Stimulated activated CD4-positive, alpha-beta T cell treated with anti-CD3 and anti-CD28 coated beads, Interleukin-4, amount 100 ng/mL, for 4 hours (primary cell): ENCODE results near the gene AGPAT1.
A peak's percentile ranks its signal among the peaks of the same experiment; 100 is the strongest.
"Not testable (repeated sequence)": the region's sequence is repeated elsewhere in the genome, so short reads cannot be mapped to it uniquely, and the experiment has no call there.

Experiments used
- DNase-seq, 2 experiments: peaks; one replicate each; pipeline ENCODE4 v3.0.0-alpha.2; 2020

Gene AGPAT1, protein sequence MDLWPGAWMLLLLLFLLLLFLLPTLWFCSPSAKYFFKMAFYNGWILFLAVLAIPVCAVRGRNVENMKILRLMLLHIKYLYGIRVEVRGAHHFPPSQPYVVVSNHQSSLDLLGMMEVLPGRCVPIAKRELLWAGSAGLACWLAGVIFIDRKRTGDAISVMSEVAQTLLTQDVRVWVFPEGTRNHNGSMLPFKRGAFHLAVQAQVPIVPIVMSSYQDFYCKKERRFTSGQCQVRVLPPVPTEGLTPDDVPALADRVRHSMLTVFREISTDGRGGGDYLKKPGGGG

DNA sequence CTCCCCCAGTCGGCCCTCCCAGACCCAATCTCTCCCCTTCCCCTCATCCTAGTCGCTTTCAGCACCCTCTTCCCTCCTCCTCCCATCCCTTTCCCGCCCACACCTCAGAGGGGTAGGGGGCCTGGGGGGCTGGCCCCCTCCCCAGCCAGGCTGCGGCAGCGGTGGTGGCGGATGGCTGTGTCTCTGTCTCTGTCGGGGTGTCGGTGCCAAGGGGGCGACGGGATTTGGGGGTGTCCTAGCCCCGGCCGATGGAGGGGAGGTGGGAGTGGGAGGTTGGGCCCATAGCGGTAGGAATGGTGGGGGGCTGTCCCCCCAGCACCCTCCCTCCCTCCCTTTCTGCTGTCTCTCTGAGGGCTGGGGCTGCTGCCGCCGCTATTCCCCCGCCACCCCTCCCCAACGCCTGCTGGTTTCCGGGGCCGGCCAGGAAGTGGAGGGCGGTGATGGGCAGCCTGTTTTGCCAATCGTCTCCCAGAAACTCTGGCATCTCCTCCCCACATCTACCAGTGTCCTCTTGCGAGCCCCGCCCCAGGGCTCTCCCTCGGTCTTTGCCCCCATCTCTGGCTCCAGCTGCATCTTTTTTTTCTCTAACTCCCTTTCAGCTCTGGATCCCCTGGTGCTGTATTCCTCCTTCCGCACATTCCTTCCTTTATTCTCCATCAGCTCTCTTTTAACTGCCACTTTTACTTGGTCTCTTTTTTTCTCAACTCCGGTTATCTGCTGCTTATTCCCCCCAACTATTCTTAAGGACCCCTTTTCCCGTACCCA is at the start of gene AGPAT1:
Gene AGPAT1, minus strand, starts transcription at position 374 of the 765 bp plus-strand sequence. CDS start 4,588 bp downstream, outside the sequence.
- peak; percentile 96 to 97 for DNase-seq

DNA sequence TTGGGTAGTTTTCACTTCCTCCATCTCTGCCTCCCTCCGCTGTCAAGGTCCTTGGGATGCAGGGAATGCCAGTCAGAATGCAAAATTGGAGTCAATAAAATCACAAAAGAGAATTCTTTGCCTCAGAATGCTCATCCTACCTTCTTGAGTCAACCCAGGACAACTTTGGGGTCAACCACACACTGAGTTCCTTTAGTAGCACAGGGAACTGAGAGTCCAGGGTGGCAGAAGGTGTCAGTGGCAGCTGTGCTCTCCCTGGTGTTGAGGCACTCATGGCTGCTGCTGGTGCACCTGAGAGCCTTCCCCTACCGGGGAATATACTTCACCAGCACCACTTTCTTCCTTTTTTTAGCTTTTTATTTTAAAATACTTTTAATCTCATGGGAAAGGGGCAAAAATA is 48.8 kb upstream of the AGPAT1 start:
- DNase-seq: no peak

DNA sequence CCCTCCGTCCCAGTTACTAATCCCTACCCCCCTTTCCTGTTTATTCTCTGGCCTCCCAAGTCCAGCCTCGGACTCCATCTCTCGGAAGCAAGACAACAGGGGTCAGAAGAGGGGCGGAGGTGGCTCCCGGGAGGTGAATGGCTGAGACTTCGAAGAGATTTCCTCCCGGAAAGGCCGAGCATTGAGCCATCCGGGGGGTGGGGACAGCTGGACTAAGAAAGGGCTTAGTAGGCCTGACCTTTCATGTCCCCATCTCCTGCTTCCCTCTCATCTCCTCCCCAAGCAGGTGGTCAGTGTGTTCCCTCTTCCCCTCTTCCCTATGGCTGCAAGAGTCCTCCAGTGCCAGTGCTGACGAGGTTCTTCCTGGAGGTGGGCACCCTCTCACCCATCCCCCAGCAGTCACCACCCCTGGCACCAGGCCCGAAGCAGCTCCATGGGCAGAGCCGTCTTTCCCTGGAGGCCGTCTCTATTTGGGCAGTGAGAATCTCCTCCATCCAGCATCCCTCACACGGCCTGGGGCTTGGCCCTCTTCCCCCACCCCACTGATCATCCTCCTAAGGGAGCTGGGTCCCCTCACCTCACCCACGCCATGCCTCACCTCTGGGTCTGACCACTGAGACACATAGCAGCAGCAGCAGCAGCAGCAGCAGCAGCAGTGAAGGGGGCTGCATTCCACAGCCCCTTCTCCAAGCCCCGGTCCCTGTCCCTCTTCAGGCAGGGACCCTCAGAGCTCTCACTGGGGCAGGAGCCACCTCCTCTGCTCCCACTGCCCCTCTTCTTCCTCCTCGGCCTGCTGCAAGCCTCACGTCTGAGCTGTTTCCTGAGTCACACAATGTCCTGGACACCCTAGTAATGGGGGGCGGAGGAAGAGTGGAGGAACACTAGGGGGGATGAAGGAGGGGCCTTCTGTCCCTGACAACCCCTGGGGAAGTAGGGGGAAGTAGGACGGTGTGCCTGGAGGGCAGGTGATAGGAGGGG is 47.7 kb upstream of the AGPAT1 start, which contains the start of gene NOTCH4:
Gene NOTCH4, minus strand, starts transcription at position 810 of the 978 bp plus-strand sequence. Its CDS starts 139 bp downstream, at position 671.
- DNase-seq: no peak

DNA sequence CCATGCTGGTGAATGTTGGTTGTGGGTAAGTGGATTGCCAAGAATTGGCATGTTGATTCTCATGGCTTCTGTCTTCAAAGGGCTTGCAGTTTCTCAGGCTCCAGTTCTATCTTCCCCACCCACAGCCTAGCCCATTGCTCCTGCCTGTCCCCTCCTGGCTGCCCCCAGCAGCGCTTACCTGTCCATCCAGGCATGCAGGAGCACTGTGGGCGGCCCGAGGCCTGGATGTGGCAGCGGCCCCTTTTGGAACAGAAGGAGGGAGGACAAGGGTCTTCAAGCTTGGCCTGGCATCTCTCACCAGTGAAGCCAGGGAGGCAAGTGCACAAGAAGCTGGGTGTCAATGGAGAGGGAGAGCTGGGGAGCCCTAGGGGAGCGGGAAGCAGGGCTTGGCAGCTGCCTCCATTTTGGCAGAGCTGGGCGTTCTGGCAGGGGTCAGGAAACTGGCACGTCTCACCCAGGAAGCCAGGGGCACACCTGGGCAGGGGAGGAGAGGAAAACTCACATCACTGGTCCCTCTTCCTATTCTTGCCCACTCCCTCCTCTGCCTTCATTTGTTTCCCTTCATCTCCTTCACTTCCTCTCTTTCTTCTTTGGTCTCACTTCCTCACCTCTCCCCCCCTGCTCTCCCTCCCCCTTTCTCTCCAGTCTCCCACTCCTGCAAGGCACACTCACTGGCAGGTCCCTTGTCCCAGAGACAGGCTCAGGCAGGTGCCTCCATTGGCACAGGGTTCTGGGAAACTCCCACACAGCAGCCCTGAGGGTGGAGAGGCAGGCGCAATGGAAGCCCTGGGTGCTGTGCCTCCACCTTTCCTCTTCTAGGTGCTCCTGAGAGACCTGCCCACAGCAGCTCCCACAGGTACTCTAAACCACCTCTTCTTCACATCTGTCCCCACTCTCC is 46.7 kb upstream of the AGPAT1 start:
- DNase-seq: no peak

DNA sequence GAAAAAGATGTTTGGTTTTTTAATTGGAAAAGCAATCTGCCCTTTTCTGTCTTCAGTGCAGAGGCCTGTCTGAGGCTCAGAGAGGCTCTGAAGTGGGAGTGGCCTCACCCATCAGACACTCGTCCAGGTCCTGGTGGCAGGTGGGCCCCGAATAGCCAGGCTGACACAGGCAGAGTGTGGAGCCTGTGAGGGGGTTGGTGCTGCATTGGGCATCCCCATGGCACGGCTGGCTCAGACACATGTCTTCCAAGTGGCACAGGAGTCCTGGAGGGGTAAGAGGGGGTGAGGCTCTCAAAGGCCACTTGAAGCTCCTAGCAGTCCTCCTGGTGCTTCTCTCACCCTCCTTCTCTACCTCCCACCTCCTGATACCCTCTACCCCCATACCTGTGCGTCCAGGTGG is 44.1 kb upstream of the AGPAT1 start:
- DNase-seq: no peak

DNA sequence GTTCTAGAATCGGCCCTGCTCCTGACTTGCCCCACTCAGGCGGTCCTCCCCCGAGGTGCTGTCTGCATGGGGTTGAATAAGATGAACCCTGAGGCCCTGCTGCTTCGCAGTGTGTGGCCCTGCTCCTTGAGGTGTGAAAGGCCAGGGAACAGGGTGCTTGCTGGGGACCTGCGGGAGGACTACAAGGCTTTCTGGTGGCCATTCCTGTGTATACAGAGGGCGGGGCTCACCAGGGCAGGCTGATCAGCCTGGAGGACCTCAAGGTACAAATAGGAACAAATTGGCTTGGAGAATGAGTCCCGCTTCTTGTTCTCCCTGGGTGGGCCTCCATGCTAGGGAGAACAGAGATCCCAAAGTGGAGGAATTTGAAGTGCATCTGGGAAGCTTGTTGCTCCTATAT is 42.3 kb upstream of the AGPAT1 start:
- no peak for DNase-seq

DNA sequence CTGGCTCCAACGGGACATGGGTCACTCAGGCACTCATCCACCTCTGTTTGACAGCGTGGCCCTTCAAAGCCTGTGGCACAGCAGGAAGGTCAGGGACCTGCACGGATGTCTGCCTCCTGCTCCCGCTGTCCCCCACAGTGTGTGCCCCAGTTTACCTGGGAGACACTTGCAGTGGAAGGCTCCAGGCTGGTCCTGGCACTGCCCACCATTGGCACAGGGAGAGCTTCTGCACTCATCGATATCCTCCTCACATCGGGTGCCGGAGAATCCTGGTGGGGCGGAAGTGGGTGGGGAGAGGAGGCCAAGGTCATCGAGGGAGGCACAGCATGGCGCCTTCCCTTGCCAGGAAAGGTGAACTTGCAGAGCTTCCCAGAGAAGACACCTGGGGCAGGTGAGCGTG is 41.1 kb upstream of the AGPAT1 start:
- no peak for DNase-seq

DNA sequence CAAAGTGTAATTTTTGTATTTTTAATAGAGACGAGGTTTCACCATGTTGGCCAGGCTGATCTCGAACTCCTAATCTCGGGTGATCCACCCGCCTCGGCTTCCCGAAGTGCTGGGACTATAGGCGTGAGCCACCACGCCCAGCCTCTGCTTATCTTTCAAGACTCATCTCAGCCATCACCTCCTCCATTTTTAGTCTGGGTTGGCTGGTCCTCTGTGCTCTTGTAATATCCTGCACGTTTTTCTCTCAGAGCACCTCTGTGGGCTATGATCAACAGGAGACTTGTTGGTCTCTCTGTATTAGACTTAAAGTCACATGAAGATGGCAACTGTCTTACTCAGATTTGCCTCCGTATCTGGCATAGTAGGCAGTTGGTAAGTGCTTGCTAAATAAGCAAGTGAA is 40.4 kb upstream of the AGPAT1 start:
- DNase-seq: no peak

DNA sequence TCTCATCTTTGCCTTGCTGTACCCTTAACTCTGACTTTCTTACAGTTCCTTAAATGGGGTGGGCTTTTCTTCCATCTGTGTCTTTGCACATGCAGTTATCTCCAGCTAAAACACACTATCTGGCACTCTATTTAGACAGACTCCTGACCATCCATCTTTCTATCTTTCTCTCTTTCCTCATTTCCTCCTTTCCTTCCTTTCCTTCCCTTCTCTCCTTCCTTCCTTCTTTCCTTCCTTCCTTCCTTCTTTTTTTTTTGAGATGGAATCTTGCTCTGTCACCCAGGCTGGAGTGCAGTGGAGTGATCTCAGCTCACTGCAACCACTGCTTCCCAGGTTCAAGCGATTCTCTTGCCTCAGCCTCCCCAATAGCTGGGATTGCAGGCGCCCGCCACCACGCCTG is 39.7 kb upstream of the AGPAT1 start:
- DNase-seq: no peak

DNA sequence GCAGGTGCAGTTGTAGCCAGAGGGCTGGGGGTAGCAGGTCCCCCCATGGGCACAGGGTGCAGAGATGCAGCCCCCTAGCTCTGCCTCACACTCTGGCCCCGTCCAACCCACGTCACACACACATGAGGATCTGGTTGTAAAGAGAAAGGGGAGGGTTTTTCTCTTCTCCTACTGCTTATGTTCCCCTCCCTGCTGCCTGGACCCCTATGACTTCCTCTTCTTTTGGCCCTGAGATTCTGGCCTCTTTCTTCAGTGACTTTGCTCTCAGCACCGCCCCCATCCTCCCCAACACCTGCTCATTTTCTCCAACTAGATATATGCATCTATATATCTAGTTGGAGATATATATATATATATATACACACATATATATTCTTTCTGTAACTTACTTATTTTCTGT is 38.2 kb upstream of the AGPAT1 start:
- no peak for DNase-seq

DNA sequence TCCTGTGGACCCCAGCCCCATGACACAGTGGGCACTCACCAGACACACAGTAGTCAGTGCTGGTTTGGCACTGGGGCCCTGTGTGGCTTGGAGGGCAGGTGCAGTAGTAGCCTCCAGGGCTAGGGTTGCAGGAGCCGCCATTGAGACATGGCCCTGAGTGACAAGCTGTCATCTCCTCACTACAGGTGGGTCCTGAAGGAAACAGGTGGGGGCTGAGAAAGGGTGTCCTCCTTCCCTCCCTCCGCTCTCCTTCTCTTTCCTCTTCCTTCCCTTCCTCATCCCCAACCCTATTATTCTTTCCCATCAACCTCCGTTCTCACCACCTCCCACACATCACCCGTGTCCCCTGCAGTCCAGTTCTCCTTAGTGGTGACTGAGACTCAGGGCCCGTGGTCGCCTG is 37.8 kb upstream of the AGPAT1 start:
- no peak for DNase-seq

DNA sequence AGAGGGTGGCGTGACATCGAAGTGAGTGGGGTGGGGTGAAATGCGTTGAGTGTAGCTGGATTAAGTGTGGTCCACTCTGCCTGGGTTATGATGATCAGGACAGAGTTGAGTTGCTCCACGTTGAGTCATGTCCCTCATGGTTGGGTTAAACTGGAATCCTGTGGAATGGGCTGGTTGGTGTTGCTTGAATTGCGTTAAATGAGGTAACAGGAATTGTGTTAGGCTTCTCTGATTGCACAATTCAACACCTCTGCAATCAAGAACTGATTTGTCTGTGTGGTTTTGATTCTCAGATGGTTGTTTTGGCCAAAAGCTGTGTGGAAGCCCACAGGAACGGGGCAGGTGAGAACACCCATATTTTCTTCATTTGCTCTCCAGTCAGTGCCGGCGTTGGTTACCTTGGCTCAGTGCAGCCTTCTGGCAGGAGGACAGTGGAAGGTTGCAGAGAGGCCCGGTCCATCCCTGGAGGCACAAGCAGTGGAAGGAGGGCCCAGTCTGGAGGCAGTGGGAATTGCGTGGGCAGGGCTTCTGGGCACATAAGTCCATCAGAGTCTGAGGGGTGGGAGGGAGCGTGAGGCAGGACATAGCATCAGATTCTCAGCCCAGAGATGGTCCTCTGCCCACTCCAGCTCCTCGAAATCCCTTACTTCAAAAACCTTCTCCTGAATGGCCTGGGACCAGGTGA is 36.3 kb upstream of the AGPAT1 start:
- DNase-seq: no peak

DNA sequence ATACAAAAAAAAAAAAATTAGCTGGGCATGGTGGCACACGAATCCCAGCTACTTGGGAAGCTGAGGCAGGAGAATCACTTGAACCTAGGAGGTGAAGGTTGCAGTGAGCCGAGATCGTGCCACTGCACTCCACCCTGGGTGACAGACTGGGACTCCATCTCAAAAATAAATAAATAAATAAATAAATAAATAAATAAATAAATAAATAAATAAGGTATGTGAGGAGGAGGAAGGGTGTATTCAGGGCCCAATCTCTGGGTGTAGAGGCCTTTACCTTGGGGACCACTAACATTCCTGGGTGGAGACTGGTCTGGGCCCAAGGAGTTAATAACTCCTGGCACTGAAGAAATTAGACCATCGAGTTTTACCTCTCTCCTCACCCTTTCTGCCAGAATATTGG is 35.5 kb upstream of the AGPAT1 start:
- DNase-seq: not testable (repeated sequence)

DNA sequence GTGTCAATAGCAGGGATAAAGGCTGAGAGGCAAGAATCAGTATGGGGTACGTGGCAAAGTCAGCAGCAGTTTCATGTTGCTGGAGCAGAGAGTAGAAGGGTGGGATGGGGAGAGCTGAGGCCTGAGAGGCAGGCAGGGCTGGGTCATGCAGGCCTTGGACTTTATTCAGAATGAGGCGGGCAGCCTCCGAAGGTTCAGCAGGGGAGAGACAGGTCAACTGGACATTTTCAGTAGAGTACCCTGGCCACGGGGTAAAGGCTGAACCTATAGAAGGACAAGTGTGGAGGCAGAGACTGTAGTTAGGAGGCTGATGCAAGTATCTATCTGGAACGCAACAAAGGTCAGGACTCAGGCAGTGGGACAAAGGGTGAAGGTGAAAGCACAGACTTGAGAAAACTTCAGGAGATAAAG is 34.3 kb upstream of the AGPAT1 start:
- DNase-seq: no peak

DNA sequence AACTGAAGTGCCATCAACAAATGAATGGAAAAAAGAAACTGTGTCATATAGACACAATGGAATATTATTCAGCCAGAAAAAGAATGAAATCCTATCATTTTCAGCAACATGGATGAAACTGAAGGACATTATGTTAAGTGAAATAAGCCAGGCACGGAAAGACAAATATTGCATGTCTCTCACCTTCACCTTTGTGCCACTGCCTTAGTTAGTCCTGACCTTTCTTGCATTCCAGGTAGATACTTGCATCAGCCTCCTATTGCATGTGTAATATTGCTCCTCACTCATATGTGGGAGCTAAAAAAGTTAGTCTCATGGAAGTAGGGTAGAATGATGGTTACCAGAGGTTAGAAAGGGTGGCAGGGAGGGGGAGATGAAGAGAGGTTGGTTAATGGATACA is 33.1 kb upstream of the AGPAT1 start:
- no peak for DNase-seq

DNA sequence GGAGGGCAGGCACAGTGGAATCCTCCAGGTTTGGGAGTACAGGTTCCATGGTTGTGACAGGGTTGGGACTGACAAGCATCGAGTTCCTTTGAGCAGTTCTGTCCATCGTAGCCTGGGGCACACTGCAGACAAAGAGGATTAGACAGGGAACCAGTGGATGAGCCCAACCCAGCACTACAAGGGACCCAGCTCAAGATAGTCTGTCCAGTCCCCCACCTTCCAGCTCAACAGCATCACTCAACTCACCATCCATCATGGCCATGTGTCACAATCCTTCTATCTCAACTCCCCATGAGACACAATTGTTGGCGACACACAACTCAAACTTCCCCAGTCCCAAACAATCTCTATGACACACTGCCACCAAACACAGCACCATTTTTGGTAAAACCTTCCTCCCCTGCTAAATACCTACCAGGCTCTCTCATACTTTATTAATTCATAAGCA is 28.4 kb upstream of the AGPAT1 start:
- no peak for DNase-seq

DNA sequence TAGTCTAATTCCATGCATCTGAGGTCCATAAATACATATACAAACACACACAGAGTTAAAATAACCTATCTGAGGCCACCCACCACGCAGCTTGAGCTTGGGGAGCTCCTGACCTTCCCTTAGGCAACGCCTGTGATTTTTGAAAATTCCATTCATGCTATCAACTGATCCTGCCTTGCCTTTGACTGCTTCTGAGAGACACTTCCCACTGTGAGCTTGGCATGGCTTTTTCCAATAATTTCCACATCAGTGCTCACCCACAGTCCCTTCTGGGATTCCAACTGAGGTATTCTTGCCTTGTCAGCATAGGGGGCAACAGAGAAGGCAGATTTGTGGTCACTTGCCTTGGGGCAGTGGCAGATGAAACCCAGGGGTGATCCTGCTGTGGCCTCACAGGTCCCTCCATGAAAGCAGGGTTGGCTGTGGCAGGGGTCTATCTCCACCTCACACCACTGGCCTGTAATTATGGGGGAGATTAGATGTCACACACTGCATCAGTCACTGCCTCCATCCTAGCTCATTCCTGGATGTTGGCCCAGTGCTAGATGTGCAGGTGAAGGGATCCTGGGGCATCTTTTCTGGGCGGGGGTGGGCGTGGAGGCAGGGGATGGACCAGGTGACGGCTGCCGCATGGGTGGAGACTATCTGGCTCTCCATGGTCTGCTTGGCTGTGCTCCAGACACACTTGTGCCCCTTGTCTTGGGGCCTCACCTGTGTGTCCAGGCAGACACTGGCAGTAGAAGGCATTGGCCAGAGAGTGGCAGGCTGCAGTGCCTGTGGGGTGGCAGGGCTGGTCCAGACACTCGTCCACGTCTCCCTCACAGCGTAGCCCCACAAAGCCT is 27.8 kb upstream of the AGPAT1 start:
- DNase-seq: no peak

DNA sequence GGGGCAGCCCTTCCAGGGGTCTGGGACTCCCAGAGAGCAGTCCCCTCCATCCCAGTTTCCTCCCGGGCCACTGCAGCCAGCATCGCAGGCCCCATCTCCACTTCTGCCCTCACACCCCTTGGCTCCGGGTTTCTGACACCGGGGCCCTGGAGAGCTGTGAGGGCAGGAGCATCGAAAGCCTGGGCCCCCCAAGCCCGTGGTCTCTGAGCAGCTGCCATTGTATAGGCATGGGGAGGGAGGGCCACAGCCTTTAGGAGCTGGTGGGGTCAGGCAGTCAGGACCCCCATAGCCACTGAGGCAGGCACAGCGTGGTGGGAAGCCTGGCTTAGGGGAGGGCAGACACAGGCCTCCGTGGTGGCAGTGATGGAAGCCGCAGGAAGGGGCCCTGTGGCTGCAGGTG is 26.3 kb upstream of the AGPAT1 start:
- DNase-seq: no peak

DNA sequence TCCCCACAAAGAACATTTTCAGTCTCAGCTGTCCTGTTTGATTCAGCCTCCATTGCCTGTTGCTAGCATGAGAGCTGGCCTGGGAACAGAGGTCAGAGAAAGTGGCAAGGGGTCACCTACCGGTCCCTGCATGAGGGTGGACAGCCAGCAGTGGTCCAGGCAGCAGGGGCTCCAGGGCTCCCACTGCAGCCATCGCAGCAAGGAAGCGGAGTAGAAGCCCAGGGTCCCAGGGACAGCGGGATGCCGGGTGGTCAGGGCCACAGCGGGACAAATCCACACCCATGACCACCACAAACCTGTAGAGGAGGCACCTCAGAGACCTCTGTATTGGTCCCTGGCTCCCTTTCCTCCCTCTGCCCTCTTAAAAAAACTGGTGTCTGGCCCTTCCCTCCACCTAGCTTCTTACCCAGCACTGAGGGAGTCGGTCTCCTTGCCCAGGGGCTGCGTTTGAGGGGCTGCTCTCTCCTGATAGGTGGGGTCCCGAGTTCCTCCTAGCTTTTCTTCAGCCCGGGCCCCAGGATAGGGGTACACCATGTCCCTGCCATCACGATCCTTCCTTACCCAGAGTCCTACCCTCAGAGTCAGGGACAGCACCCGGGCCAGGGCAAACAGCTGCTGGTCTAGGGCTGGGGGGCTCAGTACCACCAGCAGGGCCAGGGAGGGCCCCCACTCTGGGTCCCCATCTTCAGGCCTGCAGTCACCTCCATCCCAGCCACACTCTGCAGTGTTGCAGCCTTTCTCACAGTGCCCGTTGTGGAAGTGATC is 25.0 kb upstream of the AGPAT1 start:
- no peak for DNase-seq

DNA sequence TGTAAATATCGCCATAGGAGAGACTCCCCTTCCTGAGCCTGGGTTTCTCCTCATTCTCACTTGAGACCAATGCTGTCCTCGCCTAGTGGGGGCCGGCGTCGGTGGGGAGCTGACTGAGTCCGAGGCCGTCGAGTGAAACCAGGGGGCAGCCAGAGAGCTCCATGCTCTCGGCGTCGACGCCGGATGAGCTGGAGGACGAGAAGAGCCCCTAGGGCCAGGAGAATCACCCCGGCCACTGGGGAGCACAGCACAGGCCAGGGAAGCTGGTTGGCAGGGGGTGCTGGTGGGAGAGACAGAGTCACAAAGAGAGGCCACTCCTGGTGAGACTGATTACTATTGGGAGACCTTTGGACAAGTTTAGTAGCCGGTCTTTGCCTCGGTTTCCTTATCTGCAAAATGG is 23.0 kb upstream of the AGPAT1 start:
- no peak for DNase-seq
